HepG2 (cell line): ENCODE measurements around the gene SFRP2. TPM values are rescaled to one million over a fixed set of nuclear protein-coding genes. Genes with fewer than 3 reads are reported as not detected.

Source experiments
- ATAC-seq: fragments of 200-7000 bp; cut with Tn5 transposase; 3 replicates; pipeline ENCODE4 v1.9.1; 2020; ENCODE audit warnings: mild to moderate bottlenecking, moderate library complexity
- BruUV-seq: library from RNA; stranded (reverse); fragments of 400-500 nt; replicated peaks from 2 replicates; lab custom pipeline; 2021; lab: Mats Ljungman, UMichigan
- CTCF ChIA-PET: fragments of 300-600 bp; formaldehyde crosslinking; extraction: SDS; loops from one replicate; lab custom pipeline; 2021; ENCODE audit warnings: low total read pairs, inconsistent platforms, low intra/inter-chr PET ratio; lab: Yijun Ruan, JAX
- POLR2A ChIA-PET: fragments of 350-600 bp; sonication (Branson Sonifier 250); formaldehyde crosslinking; loops from one replicate; lab custom pipeline; 2020; ENCODE audit warnings: antibody characterized with exemption, inconsistent platforms; lab: Yijun Ruan, JAX
- DNase-seq: peaks from one replicate; pipeline ENCODE4 v3.0.0-alpha.2; 2015; ENCODE audit warnings: low spot score
- FAIRE-seq: peaks from 3 replicates; lab custom pipeline; 2011; peaks lifted over from hg19 to GRCh38; lab: Jason Lieb, UNC
- H2AFZ ChIP-seq: one replicate; pipeline ENCODE4 v1.6.1; 2011; ENCODE audit warnings: low read length, inconsistent platforms
- H3K27ac ChIP-seq: fragments of 300-600 bp; 3 replicates; pipeline ENCODE4 v1.8.0; 2011; ENCODE audit warnings: mixed run types, mild to moderate bottlenecking, mixed read lengths, low read length, inconsistent platforms; ENCODE audit not compliant: insufficient read depth; ENCODE audit errors: extremely low read length
- H3K27me3 ChIP-seq, 2 experiments: fragments of 200-600 bp in 1 of 2; 2 replicates in 1 of 2; 3 replicates in 1 of 2; pipeline versions ENCODE4 v1.6.0 to v1.8.0; 2011; ENCODE audit warnings: low read length in 2 of 2, mild to moderate bottlenecking in 2 of 2, moderate library complexity in 2 of 2, inconsistent platforms in 1 of 2; ENCODE audit not compliant: insufficient read depth in 2 of 2, control insufficient read depth in 1 of 2
- H3K36me3 ChIP-seq, 2 experiments: fragments of 200-600 bp in 1 of 2; replicated peaks in 1 of 2; 2 replicates in 1 of 2; 3 replicates in 1 of 2; pipeline versions ENCODE4 v1.5.1 to v1.8.0; 2011; ENCODE audit warnings: low read length in 2 of 2, inconsistent platforms in 1 of 2; ENCODE audit not compliant: insufficient read depth in 2 of 2, control insufficient read depth in 1 of 2
- H3K4me1 ChIP-seq: 2 replicates; pipeline ENCODE4 v1.5.1; 2012; ENCODE audit warnings: low read length, inconsistent platforms; ENCODE audit not compliant: insufficient read depth
- H3K4me2 ChIP-seq: 2 replicates; pipeline ENCODE4 v1.6.0; 2011; ENCODE audit warnings: low read depth, low read length, inconsistent platforms
- H3K4me3 ChIP-seq, 3 experiments: fragments of 200-600 bp in 1 of 3; sonication (generic), shearing (Covaris generic) in 1 of 3; replicated peaks in 1 of 3; 2 replicates each; pipeline ENCODE4 v1.5.1; 2011 to 2016; ENCODE audit warnings: low read length in 3 of 3, inconsistent platforms in 2 of 3, low read depth in 2 of 3, mild to moderate bottlenecking in 2 of 3, control low read depth in 1 of 3, mixed read lengths in 1 of 3; ENCODE audit not compliant: insufficient read depth in 1 of 3
- H3K79me2 ChIP-seq: one replicate; pipeline ENCODE4 v1.6.1; 2011; ENCODE audit warnings: low read length, inconsistent platforms; ENCODE audit not compliant: insufficient read depth
- H3K9ac ChIP-seq: 2 replicates; pipeline ENCODE4 v1.6.0; 2011; ENCODE audit warnings: mild to moderate bottlenecking, low read depth, low read length, inconsistent platforms; ENCODE audit not compliant: insufficient read depth
- H3K9me3 ChIP-seq: 2 replicates; pipeline ENCODE4 v1.5.1; 2012; ENCODE audit warnings: mild to moderate bottlenecking, low read length
- H4K20me1 ChIP-seq: 2 replicates; pipeline ENCODE4 v1.6.0; 2011; ENCODE audit warnings: inconsistent platforms, mild to moderate bottlenecking, low read length, moderate library complexity; ENCODE audit not compliant: insufficient read depth
- FOXM1 ChIP-seq: sonication (generic); formaldehyde crosslinking; IDR thresholded peaks from 2 replicates; pipeline ENCODE4 v1.5.0; 2020; ENCODE audit warnings: missing genetic modification reagents
- MEF2D ChIP-seq: sonication (generic); formaldehyde crosslinking; IDR thresholded peaks from 2 replicates; pipeline ENCODE4 v1.5.1; 2020; ENCODE audit warnings: mild to moderate bottlenecking, missing genetic modification reagents
- PHB2 ChIP-seq: fragments of 450-650 bp; IDR thresholded peaks from 2 replicates; pipeline ENCODE4 v1.6.1; 2018; ENCODE audit not compliant: partially characterized antibody
- SIN3A ChIP-seq: IDR thresholded peaks from 2 replicates; pipeline ENCODE4 v1.6.1; 2011; ENCODE audit warnings: low read depth, mild to moderate bottlenecking, control low read depth, low read length, borderline replicate concordance
- ZNF556 ChIP-seq: sonication (generic); formaldehyde crosslinking; IDR thresholded peaks from 2 replicates; pipeline ENCODE4 v1.4.0; 2020; ENCODE audit warnings: mild to moderate bottlenecking, missing genetic modification reagents, borderline replicate concordance
- ZNF563 ChIP-seq: sonication (generic); formaldehyde crosslinking; IDR thresholded peaks from 2 replicates; pipeline ENCODE4 v1.8.0; 2022; ENCODE audit warnings: mild to moderate bottlenecking, moderate library complexity, missing genetic modification reagents
- ZNF672 ChIP-seq: sonication (generic); formaldehyde crosslinking; IDR thresholded peaks from 2 replicates; pipeline ENCODE4 v1.8.1; 2022; ENCODE audit warnings: missing genetic modification reagents
- ZNF761 ChIP-seq: sonication (generic); formaldehyde crosslinking; conservative IDR thresholded peaks from 2 replicates; pipeline ENCODE4 v1.4.0; 2020; ENCODE audit warnings: mild to moderate bottlenecking, missing genetic modification reagents
- ZNF841 ChIP-seq: sonication (generic); formaldehyde crosslinking; IDR thresholded peaks from 2 replicates; pipeline ENCODE4 v1.8.1; 2023; ENCODE audit warnings: missing genetic modification reagents, borderline replicate concordance
- ZNF891 ChIP-seq: sonication (generic); formaldehyde crosslinking; IDR thresholded peaks from 2 replicates; pipeline ENCODE4 v1.5.0; 2020; ENCODE audit warnings: mild to moderate bottlenecking, missing genetic modification reagents
- WGBS: methylation state at CpG from one replicate; pipeline ENCODE4 v1.1.6; 2017; ENCODE audit warnings: low lambda C conversion rate; 5-methylcytosine and 5-hydroxymethylcytosine counted together
- in situ Hi-C: cut with HindIII; loops from 2 replicates; pipeline ENCODE4 v1.10.0; 2017; ENCODE audit warnings: low pct_unique_long_range_greater_than_20kb; ENCODE audit not compliant: extremely low pct_ligation_motif_present
- intact Hi-C: fragments of 100-400 bp; cut with micrococcal nuclease; formaldehyde crosslinking; loops from one replicate; pipeline ENCODE4 v1.10.0; 2022; ENCODE audit not compliant: unreplicated experiment
- polyA plus RNA-seq, 8 experiments: library from polyadenylated mRNA; depleted of rRNA in 3 of 8; stranded (reverse) in 7 of 8; unstranded in 1 of 8; fragments of >200 nt; fragmentation: Illumina TruSeq in 4 of 8; extraction: Trizol in 4 of 8; gene quantifications; 2 replicates each; pipeline versions ENCODE4 v1.2.1 to v1.2.3, GENCODE V29; 2011 to 2016; ENCODE audit warnings: low read depth in 4 of 8, missing spikeins in 1 of 8, mixed read lengths in 1 of 8; ENCODE audit not compliant: insufficient read depth in 1 of 8
- total RNA-seq, 5 experiments: library from RNA; depleted of rRNA; stranded (reverse); fragments of >200 nt; fragmentation: Illumina TruSeq; extraction: Trizol; gene quantifications; 2 replicates each; pipeline ENCODE4 v1.2.3, GENCODE V29; 2016; ENCODE audit warnings: low read depth in 1 of 5
- TF ChIP-seq, protein P1 (sequence below): sonication (generic); formaldehyde crosslinking; IDR thresholded peaks from 2 replicates; pipeline ENCODE4 v1.5.1; 2020; ENCODE audit warnings: mild to moderate bottlenecking, missing genetic modification reagents, moderate library complexity
- TF ChIP-seq, protein P2 (sequence below): sonication (generic); formaldehyde crosslinking; IDR thresholded peaks from 2 replicates; pipeline ENCODE4 v1.9.0; 2021; ENCODE audit warnings: missing genetic modification reagents, borderline replicate concordance
- TF ChIP-seq, protein P3 (sequence below): sonication (generic); formaldehyde crosslinking; IDR thresholded peaks from 2 replicates; pipeline ENCODE4 v1.4.0; 2020; ENCODE audit warnings: missing genetic modification reagents, mild to moderate bottlenecking, borderline replicate concordance

Gene SFRP2
- total and polyA plus RNA-seq, 2 of the 13 experiments (the other 11 are each of a cell fraction or from before 2014, with no cell fraction given), result not detected

DNA sequence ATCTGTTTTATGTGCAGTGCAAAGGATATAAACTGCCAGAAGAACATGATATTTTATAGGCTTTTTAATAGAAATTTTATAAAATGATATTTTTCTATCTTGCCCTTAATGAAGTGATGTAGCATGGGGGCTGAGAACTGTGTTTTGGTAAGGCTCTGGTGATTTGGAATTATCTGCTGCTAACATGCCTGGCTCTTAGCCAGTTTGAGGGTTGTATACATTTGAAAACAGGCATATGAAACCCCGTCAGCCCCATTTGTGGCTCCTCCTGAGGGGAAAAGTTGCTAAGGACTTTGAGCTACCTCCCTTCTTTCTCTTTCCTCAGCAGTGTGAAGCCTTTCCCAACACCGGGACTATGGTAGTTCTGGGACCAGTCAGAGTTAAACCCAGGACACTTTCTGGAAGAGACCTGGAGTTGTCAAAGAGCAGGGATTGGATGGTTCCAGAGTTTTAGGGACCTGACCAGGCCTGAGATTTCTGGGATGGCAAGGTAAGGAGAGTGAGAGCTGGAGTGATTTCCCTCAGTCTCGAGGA, 4.7 kb downstream of the SFRP2 start:
- in situ Hi-C loops, result no loop called here
- WGBS, result 0% methylated on average over 3 of the region's 3 CpGs

DNA sequence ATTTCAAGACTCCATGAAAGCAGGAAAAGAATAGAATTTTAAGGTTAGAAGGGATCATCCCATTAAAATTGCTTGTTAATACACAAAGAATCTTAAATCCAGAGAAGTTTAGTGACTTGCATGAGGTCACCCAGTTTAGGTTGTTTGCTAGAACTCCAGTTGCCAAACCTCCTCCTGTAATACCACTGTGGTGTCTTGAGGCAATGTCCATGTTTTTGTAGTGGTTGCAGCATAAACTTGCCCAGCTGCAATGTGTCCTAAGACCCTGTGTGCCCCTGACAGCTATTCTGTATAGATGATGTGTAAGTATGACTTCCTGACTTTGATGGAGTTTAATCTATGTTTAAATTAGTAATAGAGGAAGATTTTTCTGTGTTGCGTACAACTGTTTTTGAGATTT, 6.3 kb downstream of the SFRP2 start:
- no peak overlapping the region for H3K9ac ChIP-seq
- TF ChIP-seq ZNF556 (no peak), MEF2D (CRISPR knock-in tag) (no peak), PHB2 (no peak), ZNF761 (no peak)
- TF ChIP-seq, protein P1, sequence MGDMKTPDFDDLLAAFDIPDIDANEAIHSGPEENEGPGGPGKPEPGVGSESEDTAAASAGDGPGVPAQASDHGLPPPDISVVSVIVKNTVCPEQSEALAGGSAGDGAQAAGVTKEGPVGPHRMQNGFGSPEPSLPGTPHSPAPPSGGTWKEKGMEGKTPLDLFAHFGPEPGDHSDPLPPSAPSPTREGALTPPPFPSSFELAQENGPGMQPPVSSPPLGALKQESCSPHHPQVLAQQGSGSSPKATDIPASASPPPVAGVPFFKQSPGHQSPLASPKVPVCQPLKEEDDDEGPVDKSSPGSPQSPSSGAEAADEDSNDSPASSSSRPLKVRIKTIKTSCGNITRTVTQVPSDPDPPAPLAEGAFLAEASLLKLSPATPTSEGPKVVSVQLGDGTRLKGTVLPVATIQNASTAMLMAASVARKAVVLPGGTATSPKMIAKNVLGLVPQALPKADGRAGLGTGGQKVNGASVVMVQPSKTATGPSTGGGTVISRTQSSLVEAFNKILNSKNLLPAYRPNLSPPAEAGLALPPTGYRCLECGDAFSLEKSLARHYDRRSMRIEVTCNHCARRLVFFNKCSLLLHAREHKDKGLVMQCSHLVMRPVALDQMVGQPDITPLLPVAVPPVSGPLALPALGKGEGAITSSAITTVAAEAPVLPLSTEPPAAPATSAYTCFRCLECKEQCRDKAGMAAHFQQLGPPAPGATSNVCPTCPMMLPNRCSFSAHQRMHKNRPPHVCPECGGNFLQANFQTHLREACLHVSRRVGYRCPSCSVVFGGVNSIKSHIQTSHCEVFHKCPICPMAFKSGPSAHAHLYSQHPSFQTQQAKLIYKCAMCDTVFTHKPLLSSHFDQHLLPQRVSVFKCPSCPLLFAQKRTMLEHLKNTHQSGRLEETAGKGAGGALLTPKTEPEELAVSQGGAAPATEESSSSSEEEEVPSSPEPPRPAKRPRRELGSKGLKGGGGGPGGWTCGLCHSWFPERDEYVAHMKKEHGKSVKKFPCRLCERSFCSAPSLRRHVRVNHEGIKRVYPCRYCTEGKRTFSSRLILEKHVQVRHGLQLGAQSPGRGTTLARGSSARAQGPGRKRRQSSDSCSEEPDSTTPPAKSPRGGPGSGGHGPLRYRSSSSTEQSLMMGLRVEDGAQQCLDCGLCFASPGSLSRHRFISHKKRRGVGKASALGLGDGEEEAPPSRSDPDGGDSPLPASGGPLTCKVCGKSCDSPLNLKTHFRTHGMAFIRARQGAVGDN (CRISPR knock-in tag), result no peak
- TF ChIP-seq, protein P2, sequence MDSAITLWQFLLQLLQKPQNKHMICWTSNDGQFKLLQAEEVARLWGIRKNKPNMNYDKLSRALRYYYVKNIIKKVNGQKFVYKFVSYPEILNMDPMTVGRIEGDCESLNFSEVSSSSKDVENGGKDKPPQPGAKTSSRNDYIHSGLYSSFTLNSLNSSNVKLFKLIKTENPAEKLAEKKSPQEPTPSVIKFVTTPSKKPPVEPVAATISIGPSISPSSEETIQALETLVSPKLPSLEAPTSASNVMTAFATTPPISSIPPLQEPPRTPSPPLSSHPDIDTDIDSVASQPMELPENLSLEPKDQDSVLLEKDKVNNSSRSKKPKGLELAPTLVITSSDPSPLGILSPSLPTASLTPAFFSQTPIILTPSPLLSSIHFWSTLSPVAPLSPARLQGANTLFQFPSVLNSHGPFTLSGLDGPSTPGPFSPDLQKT, result no peak
- TF ChIP-seq, all 625 proteins: peak for 0
- ChIA-PET POLR2A (no interaction called here), CTCF (no interaction called here)
- no TSS peak for BruUV-seq
- Histone ChIP-seq H3K27ac (no peak overlapping the region), H3K36me3 (no peaks in the 10 kb centered on the region), H3K4me2 (no peak overlapping the region), H3K27me3 (peaks cover 3 to 24% of the 10 kb centered on the region in 2 experiments; a peak in 3 of 5 replicates), H3K4me3 (no peak overlapping the region), H3K9me3 (no peaks in the 10 kb centered on the region), H3K79me2 (no peaks in the 10 kb centered on the region), H3K4me1 (no peaks in the 10 kb centered on the region), H4K20me1 (no peaks in the 10 kb centered on the region), H2AFZ (no peak overlapping the region)
- FAIRE-seq (no peak), ATAC-seq (no peak), DNase-seq (no peak)
- intact Hi-C loops, result loop anchor here (10.0 kb wide), 1 partner anchor 532 kb away; no protein-coding TSS in a partner anchor
- in situ Hi-C loops, result no loop called here
- 96% methylated on average over 1 of the region's 1 CpG for WGBS

More for the DNA sequence above, 4.7 kb downstream of the SFRP2 start:
- DNase-seq (no peak), FAIRE-seq (no peak), ATAC-seq (no peak)
- CTCF ChIA-PET, result no interaction called here
- no peak overlapping the region for H3K4me3 ChIP-seq
- no peaks in the 10 kb centered on the region for H4K20me1 ChIP-seq
- POLR2A ChIA-PET, result no interaction called here
- BruUV-seq, result no TSS peak
- no peak overlapping the region for H3K27ac ChIP-seq
- H3K36me3 ChIP-seq, result no peaks in the 10 kb centered on the region
- H3K4me2 ChIP-seq, result no peak overlapping the region
- H3K9me3 ChIP-seq, result no peaks in the 10 kb centered on the region
- intact Hi-C loops, result loop anchor here (2.0 to 10.0 kb wide), 2 partner anchors 267 to 531 kb away; no protein-coding TSS in a partner anchor
- H3K9ac ChIP-seq, result no peak overlapping the region
- no peak overlapping the region for H2AFZ ChIP-seq
- H3K27me3 ChIP-seq, result peaks cover 5 to 34% of the 10 kb centered on the region in 2 experiments; a peak in 3 of 5 replicates
- TF ChIP-seq ZNF563 (no peak), ZNF672 (CRISPR knock-in tag) (no peak), FOXM1 (CRISPR knock-in tag) (no peak), ZNF841 (no peak), ZNF891 (CRISPR knock-in tag) (no peak), SIN3A (no peak)
- TF ChIP-seq, protein P3, sequence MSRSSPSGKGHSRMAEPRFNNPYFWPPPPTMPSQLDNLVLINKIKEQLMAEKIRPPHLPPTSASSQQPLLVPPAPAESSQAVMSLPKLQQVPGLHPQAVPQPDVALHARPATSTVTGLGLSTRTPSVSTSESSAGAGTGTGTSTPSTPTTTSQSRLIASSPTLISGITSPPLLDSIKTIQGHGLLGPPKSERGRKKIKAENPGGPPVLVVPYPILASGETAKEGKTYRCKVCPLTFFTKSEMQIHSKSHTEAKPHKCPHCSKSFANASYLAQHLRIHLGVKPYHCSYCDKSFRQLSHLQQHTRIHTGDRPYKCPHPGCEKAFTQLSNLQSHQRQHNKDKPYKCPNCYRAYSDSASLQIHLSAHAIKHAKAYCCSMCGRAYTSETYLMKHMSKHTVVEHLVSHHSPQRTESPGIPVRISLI (CRISPR knock-in tag), result no peak
- H3K79me2 ChIP-seq, result no peaks in the 10 kb centered on the region
- H3K4me1 ChIP-seq, result no peaks in the 10 kb centered on the region
